Neural cell (in vitro differentiated cells): ENCODE data around the gene INPP1. TPM values are rescaled to one million over a fixed set of nuclear protein-coding genes. Genes with fewer than 3 reads are reported as not detected.

Source experiments
- H2AFZ ChIP-seq: fragments of 200-600, 300-800 bp; sonication (generic), shearing (Covaris generic); 2 replicates; pipeline ENCODE4 v1.6.0; 2014; ENCODE audit warnings: low read depth, mild to moderate bottlenecking, antibody characterized with exemption, low read length, moderate library complexity
- H3F3A ChIP-seq: fragments of 200-600 bp; shearing (Covaris generic); 2 replicates; pipeline ENCODE4 v1.6.1; 2016; ENCODE audit warnings: mild to moderate bottlenecking, moderate library complexity, mixed read lengths, antibody characterized with exemption, low read length; ENCODE audit not compliant: insufficient read depth, poor library complexity, severe bottlenecking
- H3K27ac ChIP-seq: fragments of 200-600, 300-800 bp; sonication (generic), shearing (Covaris generic); 2 replicates; pipeline ENCODE4 v1.5.1; 2014; ENCODE audit warnings: mild to moderate bottlenecking, low read length, moderate library complexity
- H3K27me3 ChIP-seq: fragments of 300-800, 200-600 bp; sonication (generic), shearing (Covaris generic); 2 replicates; pipeline ENCODE4 v1.6.0; 2014; ENCODE audit warnings: mild to moderate bottlenecking, low read depth, low read length, moderate library complexity; ENCODE audit not compliant: insufficient read depth
- H3K36me3 ChIP-seq: fragments of 300-800, 200-600 bp; sonication (generic), shearing (Covaris generic); 2 replicates; pipeline ENCODE4 v1.5.1; 2014; ENCODE audit warnings: mild to moderate bottlenecking, antibody characterized with exemption, low read length, moderate library complexity; ENCODE audit not compliant: insufficient read depth
- H3K4me2 ChIP-seq: fragments of 300-800, 200-600 bp; sonication (generic), shearing (Covaris generic); 2 replicates; pipeline ENCODE4 v1.6.0; 2014; ENCODE audit warnings: mild to moderate bottlenecking, low read length
- H3K4me3 ChIP-seq: fragments of 300-800, 200-600 bp; sonication (generic), shearing (Covaris generic); 2 replicates; pipeline ENCODE4 v1.5.1; 2014; ENCODE audit warnings: mild to moderate bottlenecking, low read length, moderate library complexity
- H3K79me2 ChIP-seq: fragments of 200-600 bp; shearing (Covaris generic); replicated peaks from 2 replicates; pipeline ENCODE4 v1.6.0; 2014; ENCODE audit warnings: mild to moderate bottlenecking, low read length, moderate library complexity; ENCODE audit not compliant: insufficient read depth
- H3K9ac ChIP-seq: fragments of 300-800, 200-600 bp; sonication (generic), shearing (Covaris generic); 2 replicates; pipeline ENCODE4 v1.6.1; 2016; ENCODE audit warnings: mild to moderate bottlenecking, low read length, mixed read lengths
- H3K9me2 ChIP-seq: fragments of 200-600 bp; shearing (Covaris generic); 2 replicates; pipeline ENCODE4 v1.6.1; 2016; ENCODE audit warnings: mild to moderate bottlenecking, low read length, mixed read lengths; ENCODE audit not compliant: insufficient read depth
- H3K9me3 ChIP-seq: fragments of 200-600, 300-800 bp; sonication (generic), shearing (Covaris generic); 2 replicates; pipeline ENCODE4 v1.6.1; 2016; ENCODE audit warnings: mild to moderate bottlenecking, mixed run types, low read length, moderate library complexity, mixed read lengths
- H4K20me1 ChIP-seq: fragments of 200-600 bp; shearing (Covaris generic); 2 replicates; pipeline ENCODE4 v1.6.1; 2016; ENCODE audit warnings: mild to moderate bottlenecking, mixed run types; ENCODE audit not compliant: insufficient read depth
- CTCF ChIP-seq: fragments of 450-650 bp; IDR thresholded peaks from 2 replicates; pipeline ENCODE4 v1.5.1; 2014; ENCODE audit warnings: antibody characterized with exemption, mild to moderate bottlenecking, moderate library complexity; ENCODE audit not compliant: poor library complexity, severe bottlenecking
- EP300 ChIP-seq: fragments of 450-650 bp; conservative IDR thresholded peaks from 2 replicates; pipeline ENCODE4 v1.6.1; 2014; ENCODE audit warnings: antibody characterized with exemption, mild to moderate bottlenecking, moderate library complexity; ENCODE audit not compliant: poor library complexity, severe bottlenecking
- EZH2 ChIP-seq: fragments of 200-600, 300-800 bp; shearing (Covaris generic), sonication (generic); IDR thresholded peaks from 2 replicates; pipeline ENCODE4 v1.6.1; 2014; ENCODE audit warnings: antibody characterized with exemption, low read length, borderline replicate concordance, mild to moderate bottlenecking; ENCODE audit not compliant: insufficient read depth, poor library complexity, severe bottlenecking
- MXI1 ChIP-seq: fragments of 450-650 bp; conservative IDR thresholded peaks from 2 replicates; pipeline ENCODE4 v1.6.1; 2014; ENCODE audit warnings: antibody characterized with exemption, mild to moderate bottlenecking; ENCODE audit not compliant: poor library complexity, severe bottlenecking
- POLR2AphosphoS5 ChIP-seq: IDR thresholded peaks from 2 replicates; pipeline ENCODE4 v1.6.1; 2012
- RAD21 ChIP-seq: fragments of 450-650 bp; conservative IDR thresholded peaks from 2 replicates; pipeline ENCODE4 v1.6.1; 2014; ENCODE audit warnings: antibody characterized with exemption, mild to moderate bottlenecking, moderate library complexity
- SMC3 ChIP-seq: fragments of 450-650 bp; conservative IDR thresholded peaks from 2 replicates; pipeline ENCODE4 v1.6.1; 2014; ENCODE audit warnings: antibody characterized with exemption, mild to moderate bottlenecking, moderate library complexity; ENCODE audit not compliant: poor library complexity
- TAF1 ChIP-seq: IDR thresholded peaks from 2 replicates; pipeline ENCODE4 v1.6.1; 2012; ENCODE audit warnings: low read depth
- polyA plus RNA-seq: library from polyadenylated mRNA; depleted of rRNA; stranded (reverse); fragments of >200 nt; gene quantifications from 2 replicates; pipeline ENCODE4 v1.2.3, GENCODE V29; 2014
- TF ChIP-seq, protein P1 (sequence below): IDR thresholded peaks from 2 replicates; pipeline ENCODE4 v1.6.1; 2012; ENCODE audit warnings: borderline replicate concordance

The INPP1 gene
- polyA plus RNA-seq, 1 donor from 2014 or later, result 15.1 TPM

DNA sequence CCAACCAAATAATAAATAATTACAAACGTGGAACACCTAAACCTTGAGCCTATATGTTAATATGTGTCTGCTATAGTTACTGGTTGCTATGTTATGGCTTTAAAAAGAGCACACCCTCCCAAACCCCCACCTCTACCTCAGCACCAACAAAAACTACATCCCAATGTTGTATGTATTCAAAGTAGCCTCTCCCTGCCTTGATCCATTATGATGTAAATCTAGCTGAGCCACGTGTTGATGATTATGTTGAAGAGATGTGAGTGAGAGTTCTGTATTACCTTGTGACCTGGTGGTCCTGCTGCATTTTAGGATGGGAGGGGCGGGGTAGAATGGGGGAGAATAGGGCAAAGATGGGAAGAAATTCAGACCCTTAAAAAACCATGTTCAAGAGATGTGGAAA is 69.6 kb downstream of the INPP1 start:
- Histone ChIP-seq H3F3A (no peaks in the 10 kb centered on the region), H3K9me2 (no peaks in the 10 kb centered on the region), H3K4me3 (no peak overlapping the region), H3K79me2 (peaks cover 17% of the 10 kb centered on the region), H3K9me3 (no peaks in the 10 kb centered on the region), H3K36me3 (no peaks in the 10 kb centered on the region), H2AFZ (no peak overlapping the region), H3K9ac (no peak overlapping the region), H3K27ac (no peak overlapping the region), H4K20me1 (no peaks in the 10 kb centered on the region), H3K27me3 (peaks cover 7% of the 10 kb centered on the region), H3K4me2 (no peak overlapping the region)
- TF ChIP-seq SMC3 (no peak), POLR2AphosphoS5 (no peak), MXI1 (no peak), TAF1 (no peak), RAD21 (no peak), EZH2 (no peak), CTCF (no peak), EP300 (no peak)
- TF ChIP-seq, protein P1, sequence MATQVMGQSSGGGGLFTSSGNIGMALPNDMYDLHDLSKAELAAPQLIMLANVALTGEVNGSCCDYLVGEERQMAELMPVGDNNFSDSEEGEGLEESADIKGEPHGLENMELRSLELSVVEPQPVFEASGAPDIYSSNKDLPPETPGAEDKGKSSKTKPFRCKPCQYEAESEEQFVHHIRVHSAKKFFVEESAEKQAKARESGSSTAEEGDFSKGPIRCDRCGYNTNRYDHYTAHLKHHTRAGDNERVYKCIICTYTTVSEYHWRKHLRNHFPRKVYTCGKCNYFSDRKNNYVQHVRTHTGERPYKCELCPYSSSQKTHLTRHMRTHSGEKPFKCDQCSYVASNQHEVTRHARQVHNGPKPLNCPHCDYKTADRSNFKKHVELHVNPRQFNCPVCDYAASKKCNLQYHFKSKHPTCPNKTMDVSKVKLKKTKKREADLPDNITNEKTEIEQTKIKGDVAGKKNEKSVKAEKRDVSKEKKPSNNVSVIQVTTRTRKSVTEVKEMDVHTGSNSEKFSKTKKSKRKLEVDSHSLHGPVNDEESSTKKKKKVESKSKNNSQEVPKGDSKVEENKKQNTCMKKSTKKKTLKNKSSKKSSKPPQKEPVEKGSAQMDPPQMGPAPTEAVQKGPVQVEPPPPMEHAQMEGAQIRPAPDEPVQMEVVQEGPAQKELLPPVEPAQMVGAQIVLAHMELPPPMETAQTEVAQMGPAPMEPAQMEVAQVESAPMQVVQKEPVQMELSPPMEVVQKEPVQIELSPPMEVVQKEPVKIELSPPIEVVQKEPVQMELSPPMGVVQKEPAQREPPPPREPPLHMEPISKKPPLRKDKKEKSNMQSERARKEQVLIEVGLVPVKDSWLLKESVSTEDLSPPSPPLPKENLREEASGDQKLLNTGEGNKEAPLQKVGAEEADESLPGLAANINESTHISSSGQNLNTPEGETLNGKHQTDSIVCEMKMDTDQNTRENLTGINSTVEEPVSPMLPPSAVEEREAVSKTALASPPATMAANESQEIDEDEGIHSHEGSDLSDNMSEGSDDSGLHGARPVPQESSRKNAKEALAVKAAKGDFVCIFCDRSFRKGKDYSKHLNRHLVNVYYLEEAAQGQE, result no peak

DNA sequence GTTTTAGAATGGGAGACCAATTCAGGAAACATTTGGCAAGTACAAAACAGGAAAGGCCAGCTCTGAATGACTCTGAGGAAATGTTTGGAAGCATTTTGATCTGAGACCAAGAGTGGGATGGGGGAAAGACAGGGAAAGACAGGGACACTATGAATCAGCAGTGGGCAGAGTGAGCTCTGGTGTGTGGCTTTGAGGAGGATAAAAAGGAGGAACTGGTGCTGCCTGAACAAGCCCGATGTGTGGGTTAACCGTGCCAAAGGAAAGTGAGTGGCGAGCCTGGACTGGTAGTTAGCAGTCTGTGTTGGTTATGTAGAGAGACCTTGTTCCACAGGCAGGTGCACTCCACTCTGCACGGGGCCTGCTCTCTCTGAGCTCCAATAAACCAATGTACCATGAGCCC is 70.0 kb downstream of the INPP1 start:
- H3K27ac ChIP-seq, result no peak overlapping the region
- H3F3A ChIP-seq, result no peaks in the 10 kb centered on the region
- peaks cover 17% of the 10 kb centered on the region for H3K79me2 ChIP-seq
- H3K4me3 ChIP-seq, result no peak overlapping the region
- no peak for TF ChIP-seq CTCF
- TF ChIP-seq, protein P1, result no peak
- no peak for TF ChIP-seq MXI1
- TF ChIP-seq EP300, result no peak
- no peak for TF ChIP-seq POLR2AphosphoS5
- no peak for TF ChIP-seq RAD21
- TF ChIP-seq SMC3, result no peak
- TF ChIP-seq EZH2, result no peak
- no peak for TF ChIP-seq TAF1
- H3K36me3 ChIP-seq, result no peaks in the 10 kb centered on the region
- no peaks in the 10 kb centered on the region for H3K9me3 ChIP-seq
- H2AFZ ChIP-seq, result no peak overlapping the region
- H3K9me2 ChIP-seq, result no peaks in the 10 kb centered on the region
- H4K20me1 ChIP-seq, result no peaks in the 10 kb centered on the region
- H3K4me2 ChIP-seq, result no peak overlapping the region
- H3K9ac ChIP-seq, result no peak overlapping the region
- H3K27me3 ChIP-seq, result peaks cover 7% of the 10 kb centered on the region
